HG02981 (cell line): ENCODE results near the gene RAB6B.

Experiments
- ATAC-seq: cut with Tn5 transposase; IDR thresholded peaks from one replicate; pipeline ENCODE4 v1.9.1; 2021; ENCODE audit warnings: mild to moderate bottlenecking, moderate library complexity; ENCODE audit not compliant: unreplicated experiment

The RAB6B gene

DNA sequence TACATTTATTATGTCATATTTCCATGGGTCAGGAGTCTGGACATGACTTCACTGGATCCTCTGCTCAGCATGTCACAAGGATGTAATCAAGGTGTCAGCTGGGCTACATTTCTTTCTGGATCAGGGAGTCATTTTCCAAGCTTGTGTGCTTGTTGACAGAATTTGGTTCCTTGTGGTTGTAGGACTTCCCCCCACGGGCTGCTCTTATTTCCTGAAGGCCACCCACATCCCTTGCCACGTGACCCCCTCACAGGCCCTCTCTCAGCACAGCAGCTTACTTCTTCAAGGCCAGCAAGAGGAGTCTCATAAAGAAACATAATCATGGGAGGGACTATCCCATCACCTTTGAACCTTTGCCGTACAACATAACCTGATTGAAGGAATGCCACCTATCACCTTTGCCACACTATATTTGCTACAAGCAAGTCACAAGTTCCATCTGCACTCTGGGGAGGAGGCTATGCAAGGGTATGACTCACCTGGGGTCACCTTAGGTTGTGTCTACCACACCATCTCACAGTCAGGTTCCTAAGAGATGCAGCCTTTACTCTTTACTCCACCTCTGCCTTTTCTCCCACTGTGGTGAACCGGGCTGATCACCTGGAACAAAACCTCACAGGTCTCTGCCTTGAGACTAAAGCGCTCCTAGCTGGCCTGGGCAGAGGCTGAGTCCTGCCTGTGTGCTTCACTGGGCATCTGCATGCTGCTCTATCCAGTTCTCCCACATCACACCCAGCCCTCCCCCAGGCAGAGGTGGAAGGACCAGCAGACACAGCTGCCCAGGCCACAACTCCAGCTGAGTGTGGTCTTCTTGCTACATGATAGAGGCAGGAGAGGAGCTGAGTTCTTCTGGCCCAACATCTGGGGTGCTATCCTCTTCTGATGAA is 13.5 kb downstream of the RAB6B start:
- no peak for ATAC-seq

DNA sequence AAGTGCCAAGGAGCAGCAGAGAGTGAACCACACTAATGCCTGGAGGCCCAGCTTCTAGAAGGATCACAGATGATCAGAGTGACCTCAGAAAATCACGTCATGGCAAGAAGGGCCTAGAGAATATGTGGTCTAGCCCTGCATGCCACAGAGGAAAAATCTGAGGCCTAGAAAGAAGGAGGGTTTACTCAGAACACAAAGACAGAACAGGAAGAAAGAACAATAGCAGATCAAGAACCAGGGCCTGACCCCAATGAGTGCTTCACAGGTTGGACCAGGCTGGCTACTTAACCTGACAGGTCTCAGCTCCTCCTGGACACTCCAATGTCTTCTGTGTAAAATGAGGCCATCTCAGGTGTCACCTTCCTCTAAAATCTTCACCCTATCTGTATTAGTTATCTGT is 14.2 kb downstream of the RAB6B start:
- no peak for ATAC-seq

DNA sequence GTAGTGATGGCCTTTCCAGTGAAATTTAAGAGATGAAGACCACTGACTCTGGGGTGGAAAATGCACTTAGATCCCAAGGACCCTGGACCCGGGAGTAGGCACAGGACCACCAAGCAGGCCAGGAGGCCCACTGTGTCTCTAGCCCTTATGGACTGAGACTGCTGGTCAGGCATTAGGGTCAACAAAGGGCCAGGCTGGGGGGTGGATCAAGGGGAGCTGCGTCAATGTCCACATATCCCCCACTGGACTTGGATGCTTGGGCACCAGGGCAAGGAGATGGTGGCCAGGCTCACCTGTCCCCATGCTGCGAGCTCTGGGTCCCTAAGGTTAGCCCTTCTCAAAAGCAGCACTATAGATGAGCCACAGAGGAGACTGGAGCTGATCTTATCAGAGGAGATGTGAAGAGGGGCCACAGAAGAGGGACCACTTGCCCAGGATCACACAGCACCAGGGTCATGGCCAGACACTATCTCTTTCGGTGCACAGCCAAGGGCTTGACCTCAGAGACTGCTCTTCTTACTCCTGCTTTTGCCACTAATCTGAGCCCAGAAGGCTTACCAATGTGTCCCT is 14.7 kb downstream of the RAB6B start:
- ATAC-seq, result no peak

DNA sequence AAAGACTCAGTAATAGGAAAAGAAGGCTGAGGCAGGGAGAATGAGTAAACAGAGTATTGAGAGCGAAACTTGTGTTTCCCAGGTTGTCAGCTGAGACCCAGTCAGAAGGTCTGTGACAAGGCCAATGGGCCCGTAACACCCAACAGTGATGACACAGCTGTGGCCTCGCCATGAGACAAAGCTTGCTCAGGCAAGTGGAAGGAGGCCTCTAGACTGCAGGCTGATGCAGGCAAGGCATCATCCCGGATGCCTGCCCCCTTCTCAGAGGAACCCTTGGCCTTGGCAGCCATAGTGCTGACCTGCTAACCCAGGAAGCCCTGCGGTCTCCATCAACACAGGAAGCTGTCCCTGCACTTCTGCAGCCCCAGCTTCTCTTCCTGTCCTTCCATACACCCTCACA is 15.4 kb downstream of the RAB6B start:
- ATAC-seq, result no peak

DNA sequence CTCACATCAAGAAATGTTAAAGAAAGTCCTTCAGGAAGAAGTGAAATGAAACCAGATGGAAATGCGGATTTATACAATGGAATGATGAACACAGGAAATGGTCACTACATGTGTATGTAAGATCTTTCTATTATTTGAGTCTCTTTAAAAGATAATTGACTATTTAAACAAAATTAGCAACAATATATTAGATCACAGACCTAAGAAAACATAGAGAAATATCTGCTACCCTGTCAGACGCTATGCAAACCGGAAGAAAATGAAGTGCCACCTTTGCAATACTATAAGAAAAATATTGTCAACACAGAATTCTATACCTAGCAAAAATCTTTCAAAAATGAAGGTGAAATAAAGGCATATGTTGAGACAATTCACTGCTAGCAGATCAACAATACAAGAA is 17.2 kb downstream of the RAB6B start:
- ATAC-seq, result no peak

DNA sequence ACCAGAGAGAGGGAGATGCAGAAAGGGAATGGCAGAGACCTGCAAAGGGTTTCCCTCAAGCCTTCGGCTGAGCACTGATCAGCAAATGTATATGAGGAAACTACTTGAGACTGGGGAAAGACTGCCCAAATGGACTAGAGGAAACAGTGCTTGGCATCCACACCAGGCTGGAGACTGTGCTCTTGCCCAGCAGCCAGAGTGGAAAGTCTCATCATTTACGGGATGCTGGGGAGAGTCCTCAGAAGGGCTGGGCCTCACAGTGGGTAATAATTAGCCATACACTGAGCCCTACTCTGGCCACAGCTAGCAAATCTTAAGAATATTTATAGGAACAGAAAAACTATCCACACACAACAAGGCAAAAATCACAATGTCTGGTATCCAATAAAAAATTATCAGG is 18.5 kb downstream of the RAB6B start:
- no peak for ATAC-seq

DNA sequence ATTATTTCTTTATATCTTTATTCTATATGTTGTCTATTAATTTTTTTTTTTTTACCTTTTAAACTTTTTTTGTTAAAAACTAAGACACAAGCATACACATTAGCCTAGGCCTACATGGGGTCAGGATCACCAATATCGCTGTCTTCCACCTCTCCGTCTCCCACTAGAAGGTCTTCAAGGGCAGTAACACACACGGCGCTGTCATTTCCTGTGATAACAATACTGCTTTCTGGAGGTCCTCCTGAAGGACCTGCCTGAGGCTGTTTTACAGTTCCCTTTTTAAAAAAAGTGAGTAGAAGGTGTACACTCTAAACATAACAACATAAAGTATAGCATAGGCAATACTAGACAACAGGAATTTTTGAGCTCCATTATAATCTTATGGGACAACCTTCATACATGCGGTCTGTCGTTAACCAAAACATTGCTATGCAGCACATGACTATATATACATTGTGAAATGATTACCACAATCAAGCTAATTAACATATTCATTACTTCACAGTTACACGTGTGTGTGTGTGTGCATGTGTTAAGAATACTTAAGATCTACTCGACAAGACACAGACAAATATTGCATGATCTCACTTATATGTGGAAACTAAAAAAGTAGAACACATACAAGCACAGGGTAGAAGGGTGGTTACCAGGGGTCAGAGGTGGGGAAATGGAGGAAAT is 20.8 kb downstream of the RAB6B start:
- ATAC-seq, result no peak

DNA sequence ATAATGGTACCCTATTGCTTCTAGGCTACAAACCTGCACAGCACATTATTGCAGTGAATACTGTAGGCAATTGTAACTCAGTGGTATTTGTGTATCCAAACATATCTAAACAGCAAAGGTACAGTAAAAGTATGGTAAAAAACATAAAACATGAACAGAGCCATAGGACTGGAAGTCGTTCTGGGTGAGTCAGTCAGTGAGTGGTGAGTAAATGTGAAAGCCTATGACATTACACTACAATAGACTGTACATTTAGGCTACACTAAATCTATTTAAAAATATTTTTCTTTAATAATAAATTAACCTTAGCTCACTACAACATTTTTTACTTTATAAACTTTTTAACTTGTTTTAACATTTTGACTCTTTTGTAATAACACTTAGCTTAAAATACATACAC is 21.3 kb downstream of the RAB6B start:
- ATAC-seq, result no peak

DNA sequence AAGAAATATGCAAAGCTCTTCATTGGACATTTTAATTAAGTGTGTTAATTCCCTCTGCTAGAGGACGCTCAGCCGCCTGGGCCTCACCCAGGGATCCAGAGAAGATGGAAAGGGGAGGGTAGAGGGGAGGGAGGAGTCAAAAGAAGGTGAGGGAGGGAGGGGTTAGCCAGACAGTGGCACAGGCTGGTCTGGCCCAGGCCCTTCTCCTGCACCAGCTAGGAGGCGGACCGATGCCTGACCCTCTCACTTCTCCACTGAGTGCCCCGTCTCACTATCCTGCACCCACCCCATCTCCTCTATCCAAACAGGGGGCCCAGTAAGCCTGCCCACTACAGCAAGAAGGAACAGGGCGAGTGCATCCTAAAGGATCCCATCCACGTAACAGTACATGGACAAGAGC is 22.9 kb downstream of the RAB6B start:
- ATAC-seq, result no peak

DNA sequence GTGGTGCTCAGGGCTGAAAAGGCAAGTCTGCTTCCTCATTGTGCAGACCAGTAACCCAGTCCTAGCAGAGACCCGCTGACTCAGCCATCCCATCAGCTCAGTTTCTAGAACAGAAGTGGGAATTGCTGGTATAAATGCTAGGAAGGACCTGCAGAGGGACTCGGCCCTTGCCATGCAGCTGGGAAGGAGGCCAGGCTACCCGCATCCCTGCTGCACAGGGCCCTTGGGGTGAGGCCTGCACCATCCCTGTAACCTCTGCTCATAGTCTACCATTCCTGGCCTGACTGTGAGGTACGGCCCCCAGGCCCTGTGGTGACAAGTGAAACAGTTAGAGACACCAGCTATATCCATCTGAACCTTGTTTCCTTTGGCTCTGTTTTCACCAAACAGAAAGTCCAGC is 23.5 kb downstream of the RAB6B start:
- no peak for ATAC-seq

DNA sequence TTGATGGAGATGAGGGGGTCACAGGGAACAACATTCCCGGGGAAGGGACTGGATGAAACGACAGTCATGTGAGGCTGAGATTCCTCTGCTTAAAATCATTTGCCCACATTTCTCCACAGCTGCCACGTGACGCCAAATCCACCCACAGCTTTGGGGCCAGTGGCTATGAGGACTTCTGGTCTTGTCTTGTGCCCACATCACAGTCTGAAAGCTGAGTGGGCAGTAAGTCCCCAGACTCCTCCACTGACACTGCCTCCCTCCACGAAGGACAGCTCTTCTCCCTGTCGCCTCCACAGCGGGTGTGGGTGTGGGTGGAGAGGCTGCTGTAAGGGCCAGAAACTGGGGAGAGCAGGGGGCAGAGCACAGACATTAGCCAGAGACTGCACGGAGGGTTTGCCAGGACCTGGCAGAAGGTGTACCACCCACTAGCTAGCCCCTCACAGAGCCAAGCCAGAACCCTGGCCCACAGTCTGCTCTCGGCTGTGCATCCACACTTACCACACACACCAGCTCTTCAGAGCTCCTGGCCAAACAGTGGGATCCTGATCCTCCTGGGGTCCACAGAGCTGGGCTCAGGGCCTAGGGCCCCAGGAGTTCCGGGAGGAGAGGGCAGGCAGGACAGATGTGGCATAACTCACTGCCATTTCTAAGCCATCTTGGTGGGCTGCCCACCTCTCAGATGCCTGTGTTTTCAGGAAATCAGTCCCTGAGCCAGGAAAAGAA is 24.2 kb downstream of the RAB6B start:
- ATAC-seq, result no peak

DNA sequence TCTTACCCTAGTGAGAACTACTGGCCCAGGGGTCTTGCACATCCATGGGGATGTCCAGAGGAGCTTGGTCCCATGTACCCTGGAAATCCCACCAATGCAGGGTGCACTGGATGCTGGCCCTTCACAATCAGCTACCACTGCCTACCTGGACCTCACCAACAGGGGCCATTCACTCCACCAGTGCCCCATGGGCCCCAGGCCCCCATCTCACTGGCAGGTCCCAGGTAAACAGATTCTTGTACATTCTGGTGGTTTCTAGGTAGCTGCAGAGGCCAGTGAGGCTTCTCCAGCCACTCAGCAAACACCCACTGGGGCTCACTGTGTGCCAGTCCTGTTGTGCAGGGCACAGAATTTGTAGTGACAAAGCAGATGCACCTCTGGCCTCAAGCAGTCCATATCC is 24.9 kb downstream of the RAB6B start:
- ATAC-seq, result no peak

DNA sequence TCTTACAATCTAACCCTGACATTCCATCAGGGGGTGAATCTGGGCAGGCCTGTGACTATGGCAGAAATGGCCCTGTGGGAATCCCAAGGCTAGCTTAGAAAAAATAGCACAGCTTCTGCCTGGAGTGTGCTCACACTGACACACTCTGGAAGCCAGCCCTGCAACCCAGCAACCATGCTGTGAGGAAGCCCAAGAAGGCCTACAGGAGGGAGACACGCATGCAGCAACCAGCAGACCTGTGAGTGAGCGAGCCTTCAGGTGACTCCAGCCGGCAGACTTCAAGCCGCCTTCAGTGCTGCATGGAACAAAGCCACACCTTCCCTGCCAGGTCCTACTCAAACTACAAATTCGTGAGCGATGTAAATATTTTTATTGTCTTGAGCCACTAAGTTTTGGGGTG is 26.1 kb downstream of the RAB6B start:
- no peak for ATAC-seq

DNA sequence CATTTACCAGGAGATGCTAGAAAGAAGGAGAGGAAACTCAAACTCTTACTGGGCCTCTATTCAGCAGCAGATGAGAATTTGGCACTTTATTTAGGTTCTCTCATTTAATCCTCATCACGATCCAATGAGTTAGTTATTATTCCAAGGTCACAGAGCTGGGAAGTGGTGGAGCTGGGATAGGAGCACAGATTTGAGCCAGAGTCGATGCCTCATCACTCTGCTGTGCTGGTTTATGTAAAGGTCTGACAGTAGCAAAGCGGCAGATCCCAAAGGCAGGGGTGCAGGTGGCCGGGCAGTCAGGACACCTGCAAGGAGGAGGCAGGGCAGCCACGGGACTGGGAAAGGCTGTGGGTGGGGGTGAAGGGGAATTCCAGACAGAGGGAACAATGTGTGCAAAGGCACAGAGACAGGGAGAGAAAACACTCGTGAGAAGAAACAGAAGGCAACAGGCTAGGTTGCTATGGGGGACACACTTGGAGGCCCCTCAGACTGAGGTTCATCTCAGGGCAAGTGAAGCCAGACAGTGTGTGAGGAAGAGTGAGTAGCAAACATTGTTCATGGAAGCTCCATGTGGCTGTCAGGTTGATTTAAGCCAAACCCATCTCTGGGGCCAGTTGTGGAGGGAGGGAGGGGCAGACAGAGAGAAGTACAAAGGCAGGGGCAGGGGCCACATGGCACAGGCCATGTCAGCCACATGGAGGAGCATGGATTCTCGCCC is 26.8 kb downstream of the RAB6B start:
- no peak for ATAC-seq

DNA sequence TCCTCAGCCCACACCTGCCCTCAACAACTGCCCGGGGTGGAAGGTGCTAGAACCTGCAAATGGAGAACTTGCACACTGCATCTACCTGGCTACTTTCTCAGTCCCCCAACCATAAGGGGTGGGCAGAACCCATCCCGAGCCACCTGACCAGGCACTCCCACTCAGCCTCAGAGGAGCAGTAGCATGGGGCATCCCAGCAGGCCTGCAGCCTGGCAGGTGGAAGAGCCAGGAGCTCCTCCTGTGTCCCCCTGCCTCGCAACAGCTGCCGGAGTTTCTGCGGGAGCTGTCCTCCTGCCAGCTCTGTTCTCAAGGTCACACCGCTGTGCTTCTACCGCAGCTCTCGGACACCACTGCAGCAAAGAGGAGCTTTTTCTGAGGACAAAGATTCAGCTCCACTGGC is 27.5 kb downstream of the RAB6B start:
- ATAC-seq, result no peak

DNA sequence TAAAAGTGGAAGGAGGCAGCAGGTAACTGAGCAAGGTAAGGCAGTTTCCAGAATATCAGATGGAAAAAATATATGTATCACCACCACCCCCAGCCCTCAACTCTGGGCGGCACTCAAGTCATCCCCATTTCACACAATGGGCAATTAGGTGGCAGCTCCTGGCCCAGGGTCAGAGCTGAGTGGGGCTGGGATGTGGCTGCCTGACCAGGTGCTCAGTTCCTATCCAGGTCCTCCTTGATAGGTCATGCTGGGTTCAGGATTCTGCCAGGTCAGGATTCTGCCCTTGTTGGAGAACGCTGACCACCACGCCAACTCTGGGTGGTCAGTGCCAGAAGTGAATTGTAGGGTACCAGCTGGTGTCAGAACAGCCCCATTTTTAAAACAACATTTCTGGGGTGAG is 29.5 kb downstream of the RAB6B start:
- no peak for ATAC-seq

DNA sequence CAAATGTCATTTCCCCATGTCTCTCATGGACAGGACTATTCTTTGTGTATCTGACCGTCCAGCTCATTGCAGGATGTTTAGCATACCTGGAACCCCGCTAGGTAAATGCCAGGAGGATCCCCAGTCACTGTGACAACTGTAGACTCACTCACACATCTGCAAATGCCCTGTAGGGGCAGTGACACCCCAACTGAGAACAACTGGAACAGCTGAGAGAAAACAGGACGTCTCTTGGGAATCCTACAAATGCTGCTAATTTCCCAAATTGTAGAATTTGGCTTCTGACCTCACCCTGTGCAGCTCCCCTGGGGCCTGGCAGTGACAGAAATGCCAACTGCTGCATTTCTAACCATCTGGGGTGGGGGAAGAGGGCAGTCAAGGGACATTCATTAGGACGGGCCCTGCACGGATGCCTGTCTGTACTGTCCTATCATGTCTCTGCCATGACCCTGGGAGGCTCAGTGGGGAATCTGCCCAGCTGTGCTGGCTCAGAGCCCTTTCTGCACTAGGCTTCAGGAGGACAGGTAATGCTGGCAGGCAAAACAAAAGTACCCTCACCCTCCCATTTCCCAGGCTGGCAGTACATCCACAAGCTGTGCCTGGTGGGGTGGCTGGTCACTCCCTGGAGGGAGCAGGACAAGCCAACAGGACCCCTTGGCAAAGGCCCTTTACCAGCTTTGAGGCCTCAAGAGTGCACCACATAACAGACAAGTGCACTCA is 30.4 kb downstream of the RAB6B start:
- ATAC-seq, result no peak

DNA sequence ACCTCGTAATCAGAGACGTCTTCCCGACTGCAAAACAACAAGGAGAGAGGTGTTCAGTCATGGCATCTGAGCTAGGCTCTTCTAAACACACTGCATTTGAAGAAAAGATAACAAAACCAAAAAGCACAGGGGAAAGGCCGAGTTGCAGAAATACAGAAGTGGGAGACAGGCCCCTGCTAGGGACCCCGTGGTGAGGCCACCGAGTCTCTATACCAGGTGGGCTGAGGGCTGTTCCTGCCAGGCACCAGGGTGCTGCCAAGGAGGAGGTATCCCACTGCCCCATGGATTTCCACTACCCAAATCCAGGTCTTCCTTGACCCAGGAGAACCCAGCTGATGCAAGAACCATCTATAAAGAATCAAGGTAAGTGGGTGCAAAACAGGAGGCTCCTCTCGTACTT is 31.1 kb downstream of the RAB6B start:
- ATAC-seq, result no peak

DNA sequence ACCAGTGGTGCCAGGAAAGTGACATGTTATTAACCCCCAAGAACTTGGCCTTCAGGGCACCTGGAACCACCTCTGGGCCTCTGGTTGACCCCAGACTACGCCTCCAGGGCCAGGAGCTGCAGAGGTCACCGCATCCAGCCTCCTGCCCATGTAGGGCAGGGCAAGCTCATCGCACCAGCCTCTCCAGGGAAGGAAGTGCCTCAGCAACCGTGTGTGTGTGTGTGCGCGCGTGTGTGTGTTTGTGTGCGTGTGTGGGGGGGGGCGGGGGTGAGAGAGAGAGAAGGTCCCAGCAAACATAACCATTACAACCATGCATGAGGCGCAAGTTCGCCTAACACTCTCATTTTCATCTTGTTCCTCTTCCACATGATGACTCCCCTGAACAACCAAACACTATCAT is 31.8 kb downstream of the RAB6B start:
- ATAC-seq, result no peak

DNA sequence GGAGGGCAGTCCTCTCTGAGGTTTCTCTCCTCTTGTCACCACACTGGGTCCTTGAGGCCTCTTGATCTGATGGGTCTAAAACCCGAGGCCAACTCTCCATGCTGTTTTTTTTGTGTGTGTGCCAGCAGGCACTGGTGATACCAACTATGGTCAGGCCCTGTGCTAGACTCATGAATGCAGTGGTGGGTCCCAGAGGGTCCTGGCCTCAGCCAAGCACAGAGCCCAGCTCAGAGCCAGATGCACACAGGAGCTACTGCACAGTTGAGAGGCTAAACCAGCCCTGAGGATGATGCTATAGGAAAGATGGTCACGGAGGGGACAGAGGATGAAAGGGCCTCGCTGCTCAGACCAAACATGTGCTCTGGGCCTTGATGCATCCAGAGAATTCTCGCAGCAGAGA is 33.5 kb downstream of the RAB6B start:
- no peak for ATAC-seq
